Smooth muscle cell of bladder (primary cell): Measurements from ENCODE around the gene PARP6. TPM values are rescaled to one million over a fixed set of nuclear protein-coding genes. Genes with fewer than 3 reads are reported as not detected.

Experiments
- total RNA-seq: library from RNA; depleted of rRNA; stranded (reverse); fragments of >200 nt; gene quantifications from 2 replicates; pipeline ENCODE4 v1.2.3, GENCODE V29; 2014

The PARP6 gene, protein sequence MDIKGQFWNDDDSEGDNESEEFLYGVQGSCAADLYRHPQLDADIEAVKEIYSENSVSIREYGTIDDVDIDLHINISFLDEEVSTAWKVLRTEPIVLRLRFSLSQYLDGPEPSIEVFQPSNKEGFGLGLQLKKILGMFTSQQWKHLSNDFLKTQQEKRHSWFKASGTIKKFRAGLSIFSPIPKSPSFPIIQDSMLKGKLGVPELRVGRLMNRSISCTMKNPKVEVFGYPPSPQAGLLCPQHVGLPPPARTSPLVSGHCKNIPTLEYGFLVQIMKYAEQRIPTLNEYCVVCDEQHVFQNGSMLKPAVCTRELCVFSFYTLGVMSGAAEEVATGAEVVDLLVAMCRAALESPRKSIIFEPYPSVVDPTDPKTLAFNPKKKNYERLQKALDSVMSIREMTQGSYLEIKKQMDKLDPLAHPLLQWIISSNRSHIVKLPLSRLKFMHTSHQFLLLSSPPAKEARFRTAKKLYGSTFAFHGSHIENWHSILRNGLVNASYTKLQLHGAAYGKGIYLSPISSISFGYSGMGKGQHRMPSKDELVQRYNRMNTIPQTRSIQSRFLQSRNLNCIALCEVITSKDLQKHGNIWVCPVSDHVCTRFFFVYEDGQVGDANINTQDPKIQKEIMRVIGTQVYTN
- total RNA-seq, result 10.2 and 13.5 TPM in 2 replicates

DNA sequence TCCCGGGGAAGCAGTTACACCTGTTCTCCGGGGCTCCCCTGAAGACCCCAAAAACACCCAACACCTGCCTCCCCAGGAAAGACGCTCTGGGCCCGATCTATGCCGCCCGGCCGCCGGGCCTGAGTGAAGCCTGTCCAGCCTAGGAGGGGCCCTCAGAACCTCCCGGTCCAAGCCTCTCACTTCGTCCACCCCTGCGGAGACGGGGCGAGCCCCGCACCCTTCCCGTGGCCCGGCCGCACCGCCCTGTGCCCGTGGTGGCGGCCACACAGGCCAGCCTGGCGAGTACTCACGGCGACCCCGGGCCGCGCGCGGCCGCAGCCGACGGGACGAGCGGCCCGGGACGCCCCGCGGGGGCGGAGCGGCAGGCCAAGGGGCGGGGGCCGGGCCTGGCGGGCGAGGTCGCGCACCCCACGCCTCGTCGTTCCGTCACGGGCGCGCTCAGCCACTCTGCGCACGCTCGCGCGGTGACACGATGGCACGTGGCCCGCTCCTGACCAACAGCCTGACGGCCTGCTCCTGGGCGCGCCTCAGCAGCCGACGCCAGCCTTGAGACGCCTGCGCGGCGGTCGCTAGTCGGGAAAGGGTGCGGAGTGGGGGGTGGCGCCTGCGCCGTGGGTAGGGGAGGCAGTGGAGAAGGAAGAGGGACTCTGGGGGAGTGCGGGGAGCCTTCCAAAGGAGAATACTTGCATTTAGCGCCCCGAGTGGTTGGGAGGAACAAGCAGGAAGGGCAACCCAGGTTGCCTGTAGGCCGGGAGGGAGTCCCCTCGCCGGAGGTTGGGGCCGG lies at the start of gene PARP6:
Gene PARP6 (minus strand): TSS at position 342 of the 784 bp plus-strand sequence. CDS start 5,077 bp downstream, outside the sequence.

DNA sequence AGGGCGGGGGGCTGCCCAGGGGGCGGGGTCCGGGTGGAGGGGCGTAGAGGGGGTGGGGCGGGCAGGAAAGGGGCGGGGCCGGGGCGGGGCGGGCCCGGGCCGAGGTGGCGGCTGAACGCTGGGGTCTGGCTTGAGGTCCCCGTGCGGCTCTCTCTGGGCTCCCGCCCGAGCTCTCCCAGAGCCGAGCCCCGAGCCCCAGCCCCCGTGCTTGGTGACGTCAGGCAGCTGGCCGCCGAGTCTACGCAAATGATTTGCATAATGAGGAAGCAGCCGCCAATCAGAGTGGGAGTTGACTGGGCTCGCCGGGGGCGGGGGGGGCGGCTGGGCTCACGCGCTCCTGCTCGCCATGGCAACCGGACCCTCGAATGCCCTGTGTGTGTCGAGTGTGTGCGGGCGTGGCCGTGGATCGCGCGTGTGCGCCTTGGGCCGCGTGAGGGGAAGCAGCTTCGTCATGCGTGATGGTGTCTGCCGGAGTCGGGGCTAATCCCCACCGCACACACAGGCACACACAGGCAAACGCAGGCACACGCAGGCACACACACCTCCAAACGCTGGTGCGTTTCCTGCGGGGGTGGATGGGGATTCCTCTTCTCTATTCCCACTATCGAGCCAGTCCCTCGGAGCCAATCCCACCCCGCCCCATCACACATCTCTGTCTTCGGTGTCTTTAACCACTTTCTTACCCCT lies 47.8 kb upstream of the PARP6 start, which contains the start of gene CELF6:
Gene CELF6 (minus strand): TSS at position 173 of the 687 bp plus-strand sequence. CDS start 283 bp downstream, outside the sequence.

DNA sequence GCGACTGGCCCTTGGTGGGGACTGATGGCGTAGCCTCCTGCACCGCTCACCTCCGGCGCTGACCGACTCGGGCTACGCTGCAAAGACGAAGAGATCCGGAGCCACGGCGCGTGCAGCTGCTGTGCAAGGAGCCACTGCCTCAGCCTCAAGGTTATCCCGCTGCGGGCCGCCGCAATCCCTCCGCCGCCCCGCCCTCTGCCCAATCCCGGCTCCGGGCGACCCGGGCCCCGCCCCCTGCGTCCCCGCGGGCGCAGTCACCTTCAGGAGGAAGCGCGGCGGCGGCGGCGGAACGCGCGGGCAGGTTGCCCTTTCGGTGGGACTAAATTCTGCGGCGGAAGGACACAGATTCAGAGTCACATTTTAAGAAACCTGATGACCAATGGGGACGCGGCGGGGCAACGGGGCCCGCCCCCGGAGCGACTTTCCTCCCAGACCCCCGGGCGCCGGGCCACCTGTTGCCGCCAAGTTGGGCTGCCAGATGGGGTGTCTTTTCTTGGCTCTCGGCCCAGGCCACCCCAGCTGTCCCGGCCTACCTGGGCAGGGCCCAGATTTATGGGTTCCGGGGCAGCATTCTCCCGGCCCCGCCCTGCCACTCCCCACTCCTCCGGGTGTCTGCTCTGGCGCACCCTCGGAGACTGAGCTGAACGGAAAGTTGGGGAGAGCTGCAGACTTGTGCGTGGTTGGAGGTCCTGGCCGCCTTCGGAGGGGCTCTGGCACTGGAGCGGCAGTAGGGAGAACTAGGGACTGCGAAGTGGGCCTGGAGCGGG lies 41.1 kb downstream of the PARP6 start, which contains the start of gene PKM:
Gene PKM (minus strand): TSS at position 125 of the 767 bp plus-strand sequence. CDS start 12,093 bp downstream, outside the sequence.

DNA sequence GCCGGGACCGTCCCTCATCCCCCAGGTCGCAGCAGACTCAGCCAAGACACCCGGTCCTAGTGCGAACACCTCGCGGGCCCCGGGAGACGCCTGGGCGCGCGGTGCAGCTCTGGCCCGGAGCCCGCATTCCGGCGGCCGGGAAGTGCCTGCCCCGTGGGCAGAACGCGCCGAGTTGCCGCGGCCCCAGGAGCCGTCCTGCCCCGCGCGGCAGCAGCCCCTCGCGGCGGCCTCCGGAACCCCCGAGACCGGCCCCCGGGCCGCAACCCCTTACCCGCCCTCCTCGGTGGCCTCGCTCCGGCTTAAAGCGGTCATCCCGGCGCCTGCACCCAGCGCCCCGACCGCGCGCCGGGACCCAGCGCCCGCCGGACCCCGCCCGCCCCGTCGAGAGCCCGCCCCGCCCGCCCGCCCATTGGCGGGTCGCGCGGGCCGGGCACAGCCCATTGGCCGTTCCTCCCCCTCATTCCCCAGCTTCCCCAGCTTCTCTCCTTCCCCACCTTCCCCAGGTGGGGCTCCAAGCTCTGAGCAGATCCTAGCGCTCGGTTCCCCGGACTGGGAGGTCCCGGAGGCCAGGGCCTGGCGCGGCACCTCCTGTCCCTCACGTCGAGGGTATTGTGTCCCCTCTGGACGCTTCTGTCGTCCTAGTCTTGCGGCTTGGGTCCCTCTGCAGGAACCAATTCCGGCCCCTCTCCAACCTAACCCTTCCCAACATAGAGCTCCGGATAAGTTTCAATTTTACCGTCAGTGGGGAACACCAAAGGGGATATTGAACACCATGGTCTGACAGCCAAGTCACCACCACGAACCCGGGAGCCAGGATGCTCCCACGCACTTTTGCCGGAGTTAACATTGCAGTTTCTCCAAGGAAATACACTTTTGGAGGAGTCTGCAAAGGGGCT lies 74.6 kb downstream of the PARP6 start, which contains the start of gene GRAMD2A:
Gene GRAMD2A (minus strand): TSS at position 328 of the 896 bp plus-strand sequence.

Other genes with a start within 250 kb of the PARP6 start
- 29.5 and 31.0 TPM in 2 replicates for gene MYO9A, start 154.4 kb downstream of the PARP6 start, total RNA-seq
- gene SENP8, start 154.2 kb downstream of the PARP6 start, total RNA-seq, result 1.8 and 2.6 TPM in 2 replicates
- 0.14 and 0.55 TPM in 2 replicates for gene GRAMD2A, start 74.8 kb downstream of the PARP6 start, total RNA-seq
- gene PKM, start 41.4 kb downstream of the PARP6 start, total RNA-seq, result 1,541 and 1,569 TPM in 2 replicates
- under 0.01 and 0.18 TPM in 2 replicates for gene CELF6, start 47.6 kb upstream of the PARP6 start, total RNA-seq
- 58.6 and 64.3 TPM in 2 replicates for gene HEXA, start 103.5 kb upstream of the PARP6 start, total RNA-seq
- not detected in 2 replicates for gene TMEM202, start 125.8 kb upstream of the PARP6 start, total RNA-seq
- 25.2 and 31.7 TPM in 2 replicates for gene ARIH1, start 201.8 kb upstream of the PARP6 start, total RNA-seq